HG03108 (cell line): ENCODE measurements around the gene ZFYVE9.

Source experiments
- ATAC-seq: cut with Tn5 transposase; IDR thresholded peaks from one replicate; pipeline ENCODE4 v1.9.1; 2021; ENCODE audit warnings: moderate library complexity; ENCODE audit not compliant: unreplicated experiment

ZFYVE9 gene

GRCh38 chr1:52237430-52237829 lies 95.5 kb downstream of the ZFYVE9 start:
- ATAC-seq: no peak

- ATAC-seq: no peak
Observed at GRCh38 chr1:52238474-52238873, 96.6 kb downstream of the ZFYVE9 start.

- no peak for ATAC-seq
Observed at GRCh38 chr1:52238887-52239707, 97.2 kb downstream of the ZFYVE9 start.

- peak; percentile 64 for ATAC-seq
Observed at GRCh38 chr1:52239708-52240001, 97.8 kb downstream of the ZFYVE9 start.

GRCh38 chr1:52240592-52241210 lies 98.8 kb downstream of the ZFYVE9 start:
- no peak for ATAC-seq

GRCh38 chr1:52243221-52243987 lies 101.5 kb downstream of the ZFYVE9 start:
- no peak for ATAC-seq

GRCh38 chr1:52249831-52250230 lies 107.9 kb downstream of the ZFYVE9 start:
- no peak for ATAC-seq

- no peak for ATAC-seq
Observed at GRCh38 chr1:52253421-52253820, 111.5 kb downstream of the ZFYVE9 start.

- no peak for ATAC-seq
Observed at GRCh38 chr1:52259886-52260285, 118.0 kb downstream of the ZFYVE9 start.

- ATAC-seq: no peak
Observed at GRCh38 chr1:52263153-52263910, 121.4 kb downstream of the ZFYVE9 start.

GRCh38 chr1:52264530-52265115 lies 122.7 kb downstream of the ZFYVE9 start:
- no peak for ATAC-seq

GRCh38 chr1:52266507-52266906 lies 124.6 kb downstream of the ZFYVE9 start:
- no peak for ATAC-seq

- no peak for ATAC-seq
Observed at GRCh38 chr1:52268372-52268771, 126.5 kb downstream of the ZFYVE9 start.

GRCh38 chr1:52281518-52281917 lies 139.6 kb downstream of the ZFYVE9 start:
- no peak for ATAC-seq

GRCh38 chr1:52288286-52288685 lies 146.4 kb downstream of the ZFYVE9 start:
- ATAC-seq: no peak

- ATAC-seq: no peak
Observed at GRCh38 chr1:52294580-52294979, 152.7 kb downstream of the ZFYVE9 start.

GRCh38 chr1:52296345-52296744 lies 154.5 kb downstream of the ZFYVE9 start:
- no peak for ATAC-seq

GRCh38 chr1:52305417-52306226 lies 163.7 kb downstream of the ZFYVE9 start:
- no peak for ATAC-seq

GRCh38 chr1:52306227-52307006 lies 164.5 kb downstream of the ZFYVE9 start:
- no peak for ATAC-seq
